GM19372 (cell line): ENCODE results near the gene KRTAP21-2.
"Not testable (repeated sequence)": the region's sequence is repeated elsewhere in the genome, so short reads cannot be mapped to it uniquely, and the experiment has no call there.

Experiments used
- ATAC-seq: cut with Tn5 transposase; IDR thresholded peaks from one replicate; pipeline ENCODE4 v1.9.1; 2021; ENCODE audit warnings: mild to moderate bottlenecking, low read depth, moderate library complexity; ENCODE audit not compliant: unreplicated experiment

Gene KRTAP21-2

DNA sequence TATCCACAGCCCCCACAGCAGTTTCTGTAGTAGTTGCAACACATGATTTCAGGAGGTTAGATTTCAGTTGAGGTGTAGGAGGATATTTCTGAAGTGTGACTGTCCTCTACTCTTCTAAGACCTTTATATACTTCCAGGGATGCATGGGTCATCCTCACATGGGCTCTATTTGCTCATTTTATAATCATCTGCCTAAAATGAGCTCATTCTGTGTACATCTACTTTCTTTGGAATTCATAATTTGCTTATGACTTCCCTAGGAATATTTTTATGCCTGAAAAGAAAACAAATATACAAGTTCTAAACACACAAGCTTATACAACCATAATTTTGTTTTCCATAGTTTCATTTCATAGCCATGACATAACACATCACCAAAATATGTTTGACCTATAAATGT, at the start of gene KRTAP21-2:
TSS of gene KRTAP21-2 (minus strand) at position 101 of the 400 bp plus-strand sequence. CDS start at position 44, 57 bp downstream.
- no peak for ATAC-seq

DNA sequence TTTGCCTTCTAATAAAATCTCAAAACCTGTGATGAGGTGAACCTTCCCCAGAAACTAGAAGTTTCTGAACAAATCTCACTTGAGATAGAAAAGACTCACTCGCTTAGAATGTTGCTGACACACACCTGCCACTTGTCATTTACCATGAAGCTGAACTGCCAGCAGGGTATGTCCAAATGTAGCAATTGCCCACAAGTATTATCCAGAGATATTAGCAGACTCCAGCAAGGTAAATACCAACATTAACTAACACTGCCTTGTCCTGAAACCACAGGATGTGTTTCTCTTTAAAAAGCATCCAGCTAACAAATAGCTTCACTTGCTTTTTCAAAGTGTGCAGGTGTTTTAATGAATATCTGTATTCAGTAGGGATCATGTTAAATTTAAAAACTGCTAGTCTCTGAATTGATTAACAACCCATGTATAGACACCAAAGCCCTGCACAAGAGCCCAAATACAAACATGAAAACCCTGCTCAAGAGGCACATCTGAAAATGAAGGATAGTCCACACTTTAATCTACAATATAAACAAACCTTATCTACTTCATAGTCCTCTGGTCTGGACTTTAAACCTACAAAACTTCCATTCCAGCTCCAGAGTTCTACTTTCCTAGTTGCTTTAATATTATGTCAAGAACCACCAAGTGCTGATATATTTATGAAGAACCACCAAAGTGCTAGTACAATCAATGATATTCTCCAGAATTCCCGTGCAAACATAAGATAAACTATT, 46.7 kb upstream of the KRTAP21-2 start:
- ATAC-seq, result no peak

DNA sequence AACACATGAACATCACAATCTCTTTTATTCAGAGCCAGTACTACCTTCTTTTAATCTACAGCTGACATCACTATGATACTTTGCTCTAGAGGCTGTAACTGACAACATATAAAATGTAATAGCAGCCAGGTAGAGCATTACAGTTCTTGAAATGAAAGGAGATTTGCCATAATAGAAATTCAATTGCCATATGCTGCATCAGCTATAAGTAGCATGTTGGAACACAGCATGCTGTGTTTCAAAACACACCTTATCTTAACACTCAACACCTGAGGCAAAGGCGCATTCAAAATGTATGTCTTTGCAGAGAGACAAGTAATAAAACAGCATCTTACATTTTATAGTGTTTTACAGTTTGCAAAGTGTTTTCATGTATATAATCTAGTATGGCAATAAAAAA, 32.2 kb upstream of the KRTAP21-2 start:
- no peak for ATAC-seq

DNA sequence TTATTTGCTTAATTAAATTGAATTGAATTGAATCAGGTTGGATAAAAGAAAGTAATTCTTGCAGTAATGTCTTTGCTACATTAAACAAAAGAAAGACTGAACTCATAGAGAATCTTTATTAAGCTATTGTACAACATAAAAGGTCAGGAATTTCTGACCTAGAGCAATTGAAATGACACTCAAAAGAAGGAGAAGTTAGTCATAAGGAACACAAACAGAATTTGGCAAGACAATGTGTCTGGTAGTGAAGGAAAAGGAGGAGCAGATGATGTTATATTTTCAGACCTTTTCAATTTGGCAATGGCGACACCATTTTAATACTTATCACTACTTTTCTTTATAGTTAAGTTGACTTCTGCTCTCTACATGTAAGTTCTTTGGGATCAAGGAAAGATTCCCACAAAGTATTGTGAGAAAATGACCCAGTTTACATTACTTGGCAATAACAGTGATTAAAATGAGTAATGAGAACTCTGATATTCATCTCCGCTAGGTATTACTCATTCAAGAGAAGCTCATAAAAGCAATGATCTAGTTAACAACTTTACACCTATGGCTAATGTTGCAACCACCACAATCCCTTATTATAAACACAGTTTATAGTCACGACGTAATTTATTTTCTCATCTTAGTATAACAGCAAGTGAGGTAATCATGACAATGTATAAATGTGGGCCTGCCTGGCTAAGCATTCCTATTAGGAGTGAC, 22.8 kb upstream of the KRTAP21-2 start:
- no peak for ATAC-seq

DNA sequence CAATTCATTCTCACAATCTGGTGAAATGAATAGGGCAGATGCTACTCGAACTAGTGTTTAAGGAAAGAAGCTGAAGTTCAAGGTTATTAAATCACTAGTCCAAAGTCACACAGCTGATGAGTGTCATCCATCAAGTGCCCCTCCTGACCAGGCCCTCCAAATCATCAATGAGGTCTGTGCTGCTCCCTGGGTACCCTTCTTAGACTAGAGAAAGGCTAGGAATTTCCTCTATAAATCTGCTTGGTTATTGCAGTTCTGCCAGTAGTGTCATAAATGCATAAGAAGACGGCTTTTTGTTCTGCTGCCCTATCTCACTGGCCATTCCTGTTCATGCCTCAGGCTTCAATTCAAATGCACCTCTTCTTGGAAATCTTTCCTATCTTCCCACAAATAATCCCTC, 13.7 kb upstream of the KRTAP21-2 start:
- no peak for ATAC-seq

DNA sequence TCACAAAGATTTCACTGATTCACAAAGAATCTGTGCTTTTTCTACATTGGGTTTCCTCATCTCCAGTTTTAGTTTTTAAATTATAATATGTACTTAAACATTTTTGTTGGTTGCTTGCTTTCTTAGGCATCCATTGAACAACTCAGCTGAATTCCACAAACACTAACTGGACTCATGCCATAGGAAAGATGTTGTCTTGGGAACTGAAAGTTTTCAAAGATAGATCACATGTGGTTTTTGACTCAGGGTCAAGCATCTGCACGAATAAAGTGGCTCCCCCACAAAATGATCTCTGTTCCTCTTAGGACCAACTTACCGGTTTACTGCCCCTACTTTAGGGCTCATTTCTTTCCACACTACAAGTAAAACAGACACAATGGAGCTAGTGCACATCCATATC, 11.2 kb upstream of the KRTAP21-2 start:
- no peak for ATAC-seq

DNA sequence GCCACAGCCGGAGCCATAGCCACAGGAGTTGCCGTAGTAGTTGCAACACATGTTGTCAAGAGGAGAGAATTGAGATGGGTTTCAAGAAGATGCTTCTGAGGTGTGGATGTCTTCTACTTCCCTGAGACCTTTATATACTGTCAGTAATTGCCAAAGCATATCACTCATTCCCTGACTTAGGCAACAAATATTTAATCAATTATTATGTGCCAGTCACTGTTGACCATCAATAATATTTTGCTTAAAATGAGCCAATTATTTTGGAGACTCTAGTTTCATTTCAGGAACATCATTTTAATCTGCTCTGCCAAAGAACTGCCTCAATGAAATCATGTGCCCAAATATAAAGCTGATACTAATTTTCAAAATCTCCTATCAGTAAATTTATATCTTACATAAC, 8.3 kb upstream of the KRTAP21-2 start, which contains the start of gene KRTAP21-1:
TSS of gene KRTAP21-1 (minus strand) at position 101 of the 400 bp plus-strand sequence. CDS start at position 51, 50 bp downstream.
- ATAC-seq, result not testable (repeated sequence)

DNA sequence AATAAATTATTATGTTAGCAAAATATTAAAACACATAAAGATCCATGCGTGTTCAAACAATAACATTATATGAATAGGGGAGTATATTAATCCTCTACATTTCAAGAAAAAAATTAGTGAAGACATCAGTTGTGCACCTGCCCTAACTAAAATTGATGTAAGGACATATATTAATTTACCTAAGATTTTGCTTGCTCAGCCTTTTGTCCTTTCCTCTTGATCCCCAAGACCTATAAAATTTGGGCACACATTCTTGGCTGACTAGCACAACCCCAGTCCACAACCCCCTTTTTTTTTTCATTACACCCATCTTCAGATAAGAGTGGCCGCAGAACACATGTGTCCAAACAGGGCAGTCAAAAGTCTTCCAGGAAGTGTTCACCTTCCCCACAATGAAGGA, 6.6 kb downstream of the KRTAP21-2 start:
- ATAC-seq, result no peak

DNA sequence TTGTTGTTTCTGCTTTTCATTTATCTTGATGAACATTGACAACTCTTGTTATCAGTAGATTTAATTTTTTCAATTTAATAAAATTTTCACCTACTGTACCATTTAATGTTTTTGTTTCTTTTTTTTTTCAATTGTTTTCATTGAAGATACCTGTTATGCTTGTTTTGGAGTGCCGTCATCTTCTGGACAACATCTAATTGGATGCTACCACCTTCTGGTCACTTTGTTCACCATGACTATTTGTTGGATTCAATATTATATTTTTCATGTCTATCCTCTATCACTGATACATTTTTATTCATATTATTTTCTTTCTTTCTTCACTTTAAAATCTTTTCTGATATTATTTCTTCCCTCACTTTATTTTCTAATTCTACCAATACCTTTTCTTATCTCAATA, 14.0 kb downstream of the KRTAP21-2 start:
- no peak for ATAC-seq

DNA sequence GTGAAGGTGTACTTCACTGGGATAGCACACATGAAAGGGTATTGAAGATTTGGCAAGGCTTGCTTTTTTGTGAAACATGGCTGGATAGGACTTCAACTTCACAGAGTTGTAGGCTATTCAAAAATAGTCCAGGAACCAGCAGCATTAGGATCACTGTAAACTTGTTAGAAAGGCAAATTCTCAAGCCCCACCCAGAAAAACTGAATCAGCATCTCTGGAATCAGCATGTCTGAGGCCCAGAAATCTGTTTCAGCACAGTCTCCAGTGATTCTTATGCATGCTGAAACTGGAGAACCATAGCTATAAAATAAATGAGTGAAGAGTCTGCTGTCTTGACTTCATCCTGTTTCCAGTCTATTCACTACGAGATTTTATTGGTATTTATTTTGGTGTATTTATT, 20.3 kb downstream of the KRTAP21-2 start:
- ATAC-seq, result no peak

DNA sequence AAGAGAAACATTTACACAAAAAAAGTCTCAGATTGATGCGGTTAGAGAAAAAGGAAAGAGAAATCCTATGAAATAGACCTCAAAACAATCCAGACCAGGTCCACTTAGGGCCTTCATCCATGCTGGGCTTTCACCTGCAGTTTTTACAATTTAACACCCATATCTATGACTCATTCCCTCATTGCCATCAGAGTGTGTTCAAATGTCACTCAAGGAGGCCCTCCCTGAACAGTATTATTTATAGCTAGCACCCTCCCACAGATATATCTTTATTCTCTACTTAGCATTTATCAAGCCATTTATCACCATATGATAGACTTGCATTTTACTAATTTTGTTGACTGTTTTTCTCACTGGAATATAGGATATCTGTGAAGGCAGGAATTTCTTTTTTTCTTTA, 27.7 kb downstream of the KRTAP21-2 start:
- no peak for ATAC-seq

DNA sequence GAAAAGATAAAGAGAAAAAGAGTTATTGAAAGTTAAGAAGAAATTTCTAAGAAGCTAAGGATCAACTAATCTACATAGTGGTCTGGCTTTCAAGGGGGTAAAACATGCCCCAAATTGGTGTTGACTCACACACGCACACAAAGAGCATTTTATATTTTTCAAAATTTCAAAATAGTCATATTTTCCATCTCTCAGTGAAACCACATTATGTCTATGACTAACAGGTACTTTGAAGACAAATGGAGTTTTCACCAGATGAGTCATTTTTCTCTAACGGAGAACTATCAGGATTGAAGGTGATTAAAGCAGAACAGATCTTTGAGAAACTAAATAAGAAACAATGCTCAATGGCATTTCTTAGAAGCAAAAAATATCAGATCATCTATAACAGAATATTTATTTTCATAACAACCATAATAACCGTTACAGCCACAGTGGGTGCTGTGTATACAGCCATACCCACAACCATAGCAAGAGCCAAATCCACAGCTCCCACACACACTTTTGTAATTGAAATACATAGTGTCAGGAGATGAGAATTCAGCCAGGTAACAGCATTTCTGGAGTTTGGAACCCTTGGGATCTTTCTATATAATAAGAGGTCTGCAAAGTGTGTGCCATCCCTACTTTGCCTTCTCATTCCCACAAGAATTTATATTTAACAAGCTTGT, 28.7 kb downstream of the KRTAP21-2 start, which contains the start of gene KRTAP21-3:
TSS of gene KRTAP21-3 (minus strand) at position 539 of the 671 bp plus-strand sequence. CDS start at position 521, 18 bp downstream.
- peak; percentile 48 for ATAC-seq

DNA sequence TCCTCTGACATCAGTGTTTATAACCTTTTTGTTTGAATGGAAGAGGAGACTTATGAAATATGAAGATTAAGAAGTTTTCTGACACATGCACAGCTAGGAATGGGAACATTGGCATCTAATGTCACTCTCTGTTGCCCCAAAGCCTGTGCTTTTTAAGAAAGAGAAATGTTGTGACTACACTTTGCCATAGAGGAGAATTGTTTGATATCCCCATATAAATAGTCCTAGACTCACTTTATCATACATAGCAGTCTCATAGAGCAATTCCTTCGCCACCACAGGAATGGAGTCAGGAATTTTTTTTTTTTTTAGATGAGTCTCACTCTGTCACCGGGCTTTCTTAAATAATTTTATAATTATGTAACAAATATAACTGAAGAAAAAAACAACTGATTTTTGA, 30.0 kb downstream of the KRTAP21-2 start:
- no peak for ATAC-seq

DNA sequence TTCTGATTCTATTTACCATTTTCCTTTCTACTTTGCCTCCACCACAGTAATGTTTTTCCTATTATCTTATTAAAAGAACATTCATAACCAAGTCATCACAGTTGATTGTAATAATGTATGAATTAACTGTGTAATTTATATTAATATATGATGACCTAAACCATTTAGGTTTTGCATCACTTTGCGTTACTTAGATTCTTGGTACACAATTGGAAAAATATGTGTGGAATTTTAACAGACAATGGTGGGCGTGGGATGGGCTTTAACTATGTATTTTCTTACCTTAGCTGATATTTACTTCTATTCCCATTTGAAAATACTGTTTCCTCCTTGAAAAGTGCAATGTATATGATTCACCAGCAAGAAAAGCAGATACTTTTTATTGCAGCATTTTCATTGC, 32.1 kb downstream of the KRTAP21-2 start:
- no peak for ATAC-seq

DNA sequence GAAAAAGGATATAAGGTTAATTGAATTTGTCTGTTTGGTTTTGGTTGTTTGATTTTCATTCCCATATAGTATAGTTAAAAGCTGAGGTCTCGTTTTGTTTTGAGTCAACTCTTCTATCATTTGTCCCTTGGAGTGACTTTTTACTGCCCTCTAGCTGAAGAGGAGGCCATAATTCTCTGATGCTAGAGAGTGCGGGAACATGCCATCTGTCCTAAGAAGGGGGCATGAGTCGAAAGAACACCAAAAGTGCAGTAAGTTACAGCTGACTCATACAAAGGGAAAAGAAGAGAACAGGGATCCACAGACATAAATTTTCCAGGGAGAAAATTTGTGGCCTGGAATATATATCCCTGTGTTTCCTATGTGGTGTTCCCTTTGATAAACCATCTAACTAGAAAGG, 32.6 kb downstream of the KRTAP21-2 start:
- no peak for ATAC-seq

DNA sequence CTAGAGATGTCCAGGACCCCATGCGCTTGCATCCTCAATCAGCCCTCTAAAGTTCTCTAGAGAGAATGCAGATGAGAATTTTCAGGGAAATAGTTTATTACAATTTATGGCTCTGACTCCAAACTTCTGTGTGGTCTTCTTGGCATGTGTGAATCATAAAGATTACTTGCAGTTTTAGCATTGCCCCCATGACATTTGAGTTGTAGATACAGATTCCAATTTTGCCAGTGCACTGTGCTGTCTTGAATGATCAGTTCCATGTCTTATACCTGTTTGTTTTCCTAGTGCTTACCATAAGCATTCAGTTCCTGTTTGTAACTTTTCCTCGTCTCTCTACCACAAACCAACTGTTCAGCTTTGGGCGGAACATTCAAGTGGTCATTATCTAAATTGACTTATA, 33.3 kb downstream of the KRTAP21-2 start:
- no peak for ATAC-seq

DNA sequence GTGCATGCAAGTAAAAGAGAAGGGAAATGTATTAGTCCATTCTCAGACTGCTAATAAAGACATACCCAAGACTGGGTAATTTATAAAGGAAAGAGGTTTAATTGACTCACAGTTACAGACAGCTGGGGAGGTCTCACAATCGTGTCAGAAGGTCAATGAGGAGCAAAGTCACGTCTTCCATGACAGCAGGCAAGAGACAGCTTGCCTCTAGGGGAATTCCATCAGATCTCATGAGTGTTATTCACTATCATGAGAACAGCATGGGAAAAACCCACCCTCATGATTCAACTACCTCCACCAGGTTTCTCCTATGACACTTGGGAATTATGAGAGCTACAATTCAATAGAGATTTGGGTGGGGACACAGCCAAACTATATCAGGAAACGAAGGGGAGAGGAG, 36.6 kb downstream of the KRTAP21-2 start:
- no peak for ATAC-seq

DNA sequence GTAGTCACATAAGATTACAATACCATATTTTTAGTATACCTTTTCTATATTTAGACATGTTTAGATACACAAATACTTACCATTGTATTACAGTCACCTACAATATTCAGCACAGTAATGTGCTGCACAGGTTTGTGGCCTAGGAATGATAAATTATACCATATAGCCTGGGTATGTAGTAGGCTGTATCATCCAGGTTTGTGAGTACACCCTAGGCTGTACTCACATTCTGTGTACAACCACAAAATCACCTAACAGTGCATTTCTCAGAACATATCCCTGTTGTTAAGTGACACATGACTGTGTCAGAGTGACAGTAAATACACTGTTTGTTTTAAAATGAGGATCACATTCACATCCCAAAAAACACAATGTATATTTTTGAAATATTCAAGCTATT, 39.6 kb downstream of the KRTAP21-2 start:
- ATAC-seq, result no peak
